LHCN-M2 (cell line): ENCODE data around the gene FCRL1. TPM values are rescaled to one million over a fixed set of nuclear protein-coding genes. Genes with fewer than 3 reads are reported as not detected.

Source experiments
- total RNA-seq: library from RNA; depleted of rRNA; stranded (reverse); fragments of >200 nt; gene quantifications from 2 replicates; pipeline ENCODE4 v1.2.3, GENCODE V29; 2014; rRNA removed

The FCRL1 gene
- total RNA-seq, 1 experiment from 2014 or later, result not detected

Other genes starting within 250 kb of the FCRL1 start
- not detected in 2 replicates for gene FCRL4, start 222.0 kb downstream of the FCRL1 start, total RNA-seq
- gene FCRL3, start 119.4 kb downstream of the FCRL1 start, total RNA-seq, result not detected in 2 replicates
- not detected in 2 replicates for gene FCRL2, start 43.0 kb downstream of the FCRL1 start, total RNA-seq
- gene CD5L, start 21.7 kb upstream of the FCRL1 start, total RNA-seq, result not detected in 2 replicates
- gene KIRREL1, start 173.5 kb upstream of the FCRL1 start, total RNA-seq, result 78.8 and 79.9 TPM in 2 replicates